T-helper 2 cell treated with Interferon-gamma antibody and Interleukin-4, amounts not matched to agents 100 ng/mL and 5 ng/mL, for 36 hours (primary cell): Measurements from ENCODE around the gene HSP90AB1. TPM values are rescaled to one million over a fixed set of nuclear protein-coding genes. Genes with fewer than 3 reads are reported as not detected.

Experiments used
- total RNA-seq: library from RNA; stranded (reverse); gene quantifications from 2 replicates; pipeline ENCODE4 v1.2.3, GENCODE V29; 2022

HSP90AB1 gene
- total RNA-seq, 1 donor from 2014 or later = 884 TPM

Other genes with a start within 250 kb of the HSP90AB1 start
- gene MRPL14, start 119.6 kb upstream of the HSP90AB1 start, total RNA-seq = 54.4 and 56.4 TPM in 2 replicates
- gene TMEM63B, start 119.5 kb upstream of the HSP90AB1 start, total RNA-seq = 10.4 and 11.1 TPM in 2 replicates
- gene CAPN11, start 88.3 kb upstream of the HSP90AB1 start, total RNA-seq = not detected in 2 replicates
- gene MYMX, start 30.2 kb upstream of the HSP90AB1 start, total RNA-seq = not detected in 2 replicates
- 58.3 and 59.9 TPM in 2 replicates for gene SLC29A1, start 23.5 kb upstream of the HSP90AB1 start, total RNA-seq
- gene SLC35B2, start 10.4 kb downstream of the HSP90AB1 start, total RNA-seq = 30.4 and 30.7 TPM in 2 replicates
- 14.6 and 16.9 TPM in 2 replicates for gene NFKBIE, start 18.4 kb downstream of the HSP90AB1 start, total RNA-seq
- gene TMEM151B, start 23.3 kb downstream of the HSP90AB1 start, total RNA-seq = not detected in 2 replicates
- gene AARS2, start 66.2 kb downstream of the HSP90AB1 start, total RNA-seq = 17.5 TPM in 2 replicates
- not detected in 2 replicates for gene SPATS1, start 95.5 kb downstream of the HSP90AB1 start, total RNA-seq
- 27.1 and 27.3 TPM in 2 replicates for gene CDC5L, start 140.6 kb downstream of the HSP90AB1 start, total RNA-seq